HG02885 (cell line): Measurements from ENCODE around the gene PRDM5.
A peak's percentile ranks its signal among the peaks of the same experiment; 100 is the strongest.
"Not testable (repeated sequence)": the region's sequence is repeated elsewhere in the genome, so short reads cannot be mapped to it uniquely, and the experiment has no call there.

Experiments used
- ATAC-seq: cut with Tn5 transposase; IDR thresholded peaks from one replicate; pipeline ENCODE4 v1.9.1; 2021; ENCODE audit warnings: mild to moderate bottlenecking; ENCODE audit not compliant: unreplicated experiment, poor library complexity

PRDM5 gene

DNA sequence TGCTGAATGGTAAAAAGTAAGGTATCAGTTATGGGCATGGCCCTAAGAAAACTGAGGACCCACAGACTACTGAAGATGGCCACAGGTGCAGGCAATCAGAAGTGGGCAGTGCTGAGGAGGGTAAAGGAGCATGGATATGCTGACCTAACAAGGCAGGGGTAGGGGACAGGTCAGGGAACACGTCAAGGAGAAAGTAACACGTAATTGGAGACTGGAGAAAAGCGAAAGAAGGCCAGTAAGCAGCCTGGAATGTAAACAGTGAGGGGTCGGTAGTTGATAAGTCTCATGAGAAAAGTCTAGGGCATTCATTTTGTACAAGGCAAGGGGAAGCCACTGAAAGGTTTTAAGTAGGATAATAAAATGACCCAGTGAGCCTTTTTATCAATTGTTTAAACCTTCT is 153.3 kb downstream of the PRDM5 start:
- no peak for ATAC-seq

GRCh38 chr4:120765260-120765680 is 157.3 kb downstream of the PRDM5 start:
- peak; percentile 34 for ATAC-seq

GRCh38 chr4:120763650-120764049 is 158.9 kb downstream of the PRDM5 start:
- ATAC-seq: no peak

GRCh38 chr4:120761070-120761469 is 161.5 kb downstream of the PRDM5 start:
- no peak for ATAC-seq

DNA sequence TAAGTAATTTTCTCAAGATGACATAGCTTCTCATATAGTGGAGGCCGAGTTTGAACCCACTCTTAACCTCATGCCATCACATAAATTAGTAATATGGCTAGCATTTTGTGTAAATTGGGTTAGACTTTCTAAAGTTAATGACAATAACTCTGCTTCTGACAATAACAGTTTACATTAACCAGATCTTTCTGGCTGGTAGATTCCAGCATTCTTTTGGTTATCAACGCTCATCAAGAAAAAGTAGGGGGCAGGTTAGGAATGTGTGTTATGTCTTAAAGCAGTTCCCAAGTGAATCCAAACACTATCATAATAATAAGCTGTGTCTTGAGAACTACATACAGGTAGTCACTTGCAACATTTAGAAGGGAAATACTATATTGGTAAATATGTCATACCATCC is 162.5 kb downstream of the PRDM5 start:
- no peak for ATAC-seq

DNA sequence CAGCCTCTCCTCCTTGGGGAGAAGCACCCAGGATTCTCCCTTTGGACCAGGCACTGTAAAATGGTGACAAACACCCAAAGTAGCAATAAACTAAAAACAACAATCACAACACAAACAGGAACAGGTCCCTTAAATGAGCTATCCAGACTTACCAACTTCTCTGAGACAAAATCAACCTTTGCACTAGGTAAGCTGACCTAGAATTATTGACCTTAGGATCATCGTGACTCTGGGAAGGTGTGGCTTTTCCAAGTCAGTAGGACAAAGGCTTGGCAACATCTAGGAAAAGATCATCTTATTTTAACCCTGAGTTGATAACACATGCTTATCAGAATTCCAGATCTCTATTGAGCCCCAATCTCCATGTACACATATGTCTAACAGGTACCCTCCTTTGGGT is 166.7 kb downstream of the PRDM5 start:
- ATAC-seq: no peak

GRCh38 chr4:120754590-120754989 is 167.9 kb downstream of the PRDM5 start:
- ATAC-seq: no peak

- no peak for ATAC-seq
These were observed 168.7 kb downstream of the PRDM5 start for GRCh38 chr4:120753854-120754253.

DNA sequence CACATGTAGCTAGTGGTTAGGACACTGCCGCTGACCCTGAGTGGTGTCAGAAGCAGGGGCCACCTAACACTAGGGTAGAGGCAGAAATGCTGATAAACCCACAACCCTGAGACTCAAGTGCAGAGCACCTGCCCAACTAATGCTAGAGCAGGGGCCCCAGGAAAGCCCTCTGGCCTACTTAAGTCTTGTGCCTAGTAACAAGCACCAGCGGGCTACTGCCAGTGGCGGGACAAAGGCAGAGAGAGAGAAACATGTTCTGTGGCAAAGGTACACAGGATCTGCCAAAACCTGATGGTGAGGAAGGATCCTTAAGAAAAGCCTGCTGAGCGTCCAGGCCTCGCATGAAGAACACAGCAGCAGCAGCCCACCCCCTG is 172.4 kb downstream of the PRDM5 start:
- no peak for ATAC-seq

DNA sequence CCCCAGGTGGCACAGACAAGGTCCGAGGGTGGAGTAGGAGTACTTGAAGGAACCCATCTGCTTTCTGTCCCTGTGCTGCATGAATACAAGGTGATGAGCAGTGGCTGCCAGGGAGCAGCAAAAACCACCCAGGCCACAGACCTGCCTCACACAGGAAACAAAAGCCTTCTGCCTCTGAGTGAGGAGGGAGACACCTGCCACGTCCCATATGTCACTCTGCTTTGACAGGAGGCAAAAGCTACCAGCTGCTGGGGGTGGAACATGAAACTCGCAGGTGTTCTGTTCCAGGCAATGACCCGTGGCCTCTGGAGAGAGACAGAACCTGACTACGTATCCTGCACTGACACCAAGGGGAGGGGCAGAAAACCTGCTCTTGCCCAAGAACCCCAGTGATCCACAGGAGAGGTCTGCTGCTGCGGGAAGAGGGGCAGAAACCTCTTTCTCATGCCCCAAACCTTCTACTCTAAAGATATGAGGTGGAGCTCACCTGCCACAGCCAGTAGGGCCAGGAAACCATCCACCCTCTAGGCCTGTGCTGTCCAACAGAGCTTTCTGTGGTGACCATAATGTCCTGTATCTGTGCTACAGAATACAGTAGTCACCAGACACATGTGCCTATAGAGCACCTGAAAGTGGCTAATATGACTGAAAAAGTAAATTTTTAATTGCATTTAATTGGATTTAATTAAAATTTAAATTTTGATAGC is 172.9 kb downstream of the PRDM5 start:
- peak; percentile 99 for ATAC-seq

- not testable (repeated sequence) for ATAC-seq
These were observed 180.9 kb downstream of the PRDM5 start for GRCh38 chr4:120741636-120742035.

- no peak for ATAC-seq
These were observed 186.2 kb downstream of the PRDM5 start for GRCh38 chr4:120736312-120736711.

DNA sequence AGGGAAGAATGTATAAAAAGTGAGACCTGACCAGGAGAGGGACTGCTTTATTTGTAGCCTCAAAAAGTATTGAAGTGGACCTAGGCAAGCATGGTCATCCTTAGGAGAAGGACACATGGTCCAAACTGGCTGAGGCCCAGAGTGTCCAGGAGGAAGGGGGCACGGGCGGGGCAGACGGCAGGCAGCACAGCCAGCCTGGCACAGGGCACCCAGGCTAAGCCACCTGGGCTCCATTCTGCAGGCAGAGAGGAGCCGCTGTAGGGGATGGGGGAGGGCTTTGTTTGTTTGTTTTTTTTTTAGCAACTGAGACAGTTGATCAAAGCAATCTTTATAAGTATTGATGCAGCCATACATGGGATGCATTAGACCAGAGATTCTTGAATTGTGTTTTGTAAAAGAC is 188.6 kb downstream of the PRDM5 start:
- ATAC-seq: no peak

GRCh38 chr4:120733054-120733453 is 189.5 kb downstream of the PRDM5 start:
- no peak for ATAC-seq

- no peak for ATAC-seq
These were observed 191.0 kb downstream of the PRDM5 start for GRCh38 chr4:120731561-120731960.

- ATAC-seq: no peak
These were observed 191.7 kb downstream of the PRDM5 start for GRCh38 chr4:120730777-120731320.

- ATAC-seq: no peak
These were observed 193.4 kb downstream of the PRDM5 start for GRCh38 chr4:120728892-120729675.

DNA sequence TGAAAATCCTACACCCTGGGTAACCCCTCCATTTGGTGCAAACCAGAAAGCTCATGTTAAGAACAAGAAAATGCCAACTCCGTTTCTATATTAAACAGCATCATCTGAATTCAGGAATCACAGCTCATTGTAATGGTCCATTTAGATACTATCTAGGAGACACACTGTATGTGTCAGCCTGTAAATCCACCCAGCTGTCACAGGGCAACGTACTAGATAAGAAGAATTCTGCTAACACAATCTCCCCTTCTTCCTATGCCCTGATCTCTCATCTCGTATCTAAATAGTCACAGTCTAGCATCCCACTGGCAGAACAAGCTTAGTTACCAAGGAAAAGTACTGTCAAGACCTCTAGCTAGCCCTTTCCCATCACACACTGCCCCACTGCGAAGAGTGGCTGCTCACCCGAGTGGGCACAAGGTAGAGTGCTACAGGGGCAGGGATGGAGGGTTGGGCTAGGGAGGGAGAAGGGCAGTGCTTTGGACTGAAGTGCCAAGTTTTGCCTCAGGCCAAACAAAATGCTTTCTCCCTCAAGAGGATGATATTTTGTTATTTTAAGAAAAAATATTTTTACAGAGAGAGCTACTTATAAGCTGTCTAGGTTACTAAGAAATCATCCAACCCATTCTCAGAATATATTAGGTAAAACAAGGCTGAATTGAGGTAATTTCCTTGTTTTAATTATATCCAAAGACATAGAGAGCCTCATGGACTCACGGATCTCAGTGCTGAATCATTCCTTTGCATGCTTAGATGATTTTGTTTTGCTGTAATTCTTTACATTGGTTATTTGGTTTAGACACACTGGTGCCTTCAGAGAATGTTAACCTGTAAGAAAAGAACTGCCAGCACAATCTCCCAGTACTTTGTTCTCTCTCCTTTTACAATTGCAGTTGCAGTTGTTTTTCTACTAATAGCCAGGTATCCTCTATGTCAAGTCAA is 196.6 kb downstream of the PRDM5 start:
- ATAC-seq: no peak

- ATAC-seq: no peak
These were observed 197.9 kb downstream of the PRDM5 start for GRCh38 chr4:120724656-120725055.

- ATAC-seq: no peak
These were observed 198.5 kb downstream of the PRDM5 start for GRCh38 chr4:120723986-120724385.
